HepG2 (cell line): ENCODE data around the gene ZNF234.

Experiments
- CTCF ChIP-seq: sonication (generic); formaldehyde crosslinking; IDR thresholded peaks from 2 replicates; pipeline ENCODE4 v1.5.0; 2020; ENCODE audit warnings: mild to moderate bottlenecking, missing genetic modification reagents, moderate library complexity
- EP300 ChIP-seq, 3 experiments: sonication (generic) in 1 of 3; formaldehyde crosslinking in 1 of 3; IDR thresholded peaks; 2 replicates each; pipeline versions ENCODE4 v1.5.1 to v1.6.1; 2011 to 2020; ENCODE audit warnings: low read depth in 2 of 3, low read length in 2 of 3, borderline replicate concordance in 1 of 3, improper control_type of control experiment in 1 of 3, mild to moderate bottlenecking in 1 of 3, missing genetic modification reagents in 1 of 3, moderate library complexity in 1 of 3
- EZH2 ChIP-seq: conservative IDR thresholded peaks from 2 replicates; pipeline ENCODE4 v1.6.1; 2012; ENCODE audit warnings: mild to moderate bottlenecking, low read depth, low read length, moderate library complexity
- GABPA ChIP-seq, 2 experiments: IDR thresholded peaks; 2 replicates each; pipeline ENCODE4 v1.6.1; 2011 to 2016; ENCODE audit warnings: low read depth in 2 of 2, low read length in 1 of 2, missing biosample characterization in 1 of 2, missing genetic modification characterization in 1 of 2
- POLR2AphosphoS5 ChIP-seq: IDR thresholded peaks from 2 replicates; pipeline ENCODE4 v1.6.1; 2012; ENCODE audit warnings: low read depth, low read length
- RAD21 ChIP-seq: fragments of 450-650 bp; formaldehyde crosslinking; IDR thresholded peaks from 2 replicates; pipeline ENCODE4 v1.5.0; 2020; ENCODE audit warnings: mild to moderate bottlenecking
- SMARCC2 ChIP-seq: fragments of 450-650 bp; IDR thresholded peaks from 2 replicates; pipeline ENCODE4 v1.6.1; 2017; ENCODE audit warnings: antibody characterized with exemption, mild to moderate bottlenecking
- ZBTB2 ChIP-seq: sonication (generic); formaldehyde crosslinking; IDR thresholded peaks from 2 replicates; pipeline ENCODE4 v1.8.0; 2022; ENCODE audit warnings: low read depth, missing genetic modification reagents
- ZBTB4 ChIP-seq: sonication (generic); formaldehyde crosslinking; IDR thresholded peaks from 2 replicates; pipeline ENCODE4 v1.4.0; 2020; ENCODE audit warnings: missing genetic modification reagents, mild to moderate bottlenecking, borderline replicate concordance

GRCh38 chr19:44141191-44142058 is at the start of gene ZNF234:
- TF ChIP-seq SMARCC2 (no peak), GABPA (IDR thresholded peaks at IDR 0.05; ENCODE audit: low read depth, low read length) (peak; percentile 71), GABPA (CRISPR knock-in tag; IDR thresholded peaks at IDR 0.05; ENCODE audit: low read depth) (peak; percentile 95), POLR2AphosphoS5 (peak; percentile 83), EP300 (IDR thresholded peaks at IDR 0.05; ENCODE audit: low read depth in 2 of 2, low read length in 2 of 2) (no peak), EP300 (CRISPR knock-in tag; IDR thresholded peaks at IDR 0.05; ENCODE audit: borderline replicate concordance) (no peak), RAD21 (CRISPR knock-in tag) (no peak), CTCF (CRISPR knock-in tag) (peak; percentile 36), ZBTB2 (CRISPR knock-in tag) (no peak), EZH2 (no peak), ZBTB4 (CRISPR knock-in tag) (no peak)
